SU-DHL-6 (cell line): ENCODE data around the gene SLC9A3.

Source experiments
- CTCF ChIP-seq: fragments of 200-600 bp; sonication (generic); IDR thresholded peaks from one replicate; pipeline ENCODE4 v1.5.1; 2017; ENCODE audit warnings: antibody characterized with exemption, mild to moderate bottlenecking, low read length, moderate library complexity; ENCODE audit not compliant: insufficient read depth, poor library complexity, severe bottlenecking
- EZH2phosphoT487 ChIP-seq: fragments of 200-600 bp; sonication (generic), shearing (Covaris generic); conservative IDR thresholded peaks from 2 replicates; pipeline ENCODE4 v1.6.1; 2018; ENCODE audit warnings: mild to moderate bottlenecking, antibody characterized with exemption, low read length, moderate library complexity, mixed read lengths

GRCh38 chr5:474840-475661 is 49.2 kb downstream of the SLC9A3 start:
- TF ChIP-seq CTCF (no peak), EZH2phosphoT487 (no peak)
